Brain pericyte (primary cell): ENCODE measurements around the gene AIFM1.

ENCODE experiments used
- DNase-seq: peaks from one replicate; pipeline ENCODE4 v3.0.0-alpha.2; 2012; ENCODE audit warnings: low read depth, low spot score

AIFM1 gene

DNA sequence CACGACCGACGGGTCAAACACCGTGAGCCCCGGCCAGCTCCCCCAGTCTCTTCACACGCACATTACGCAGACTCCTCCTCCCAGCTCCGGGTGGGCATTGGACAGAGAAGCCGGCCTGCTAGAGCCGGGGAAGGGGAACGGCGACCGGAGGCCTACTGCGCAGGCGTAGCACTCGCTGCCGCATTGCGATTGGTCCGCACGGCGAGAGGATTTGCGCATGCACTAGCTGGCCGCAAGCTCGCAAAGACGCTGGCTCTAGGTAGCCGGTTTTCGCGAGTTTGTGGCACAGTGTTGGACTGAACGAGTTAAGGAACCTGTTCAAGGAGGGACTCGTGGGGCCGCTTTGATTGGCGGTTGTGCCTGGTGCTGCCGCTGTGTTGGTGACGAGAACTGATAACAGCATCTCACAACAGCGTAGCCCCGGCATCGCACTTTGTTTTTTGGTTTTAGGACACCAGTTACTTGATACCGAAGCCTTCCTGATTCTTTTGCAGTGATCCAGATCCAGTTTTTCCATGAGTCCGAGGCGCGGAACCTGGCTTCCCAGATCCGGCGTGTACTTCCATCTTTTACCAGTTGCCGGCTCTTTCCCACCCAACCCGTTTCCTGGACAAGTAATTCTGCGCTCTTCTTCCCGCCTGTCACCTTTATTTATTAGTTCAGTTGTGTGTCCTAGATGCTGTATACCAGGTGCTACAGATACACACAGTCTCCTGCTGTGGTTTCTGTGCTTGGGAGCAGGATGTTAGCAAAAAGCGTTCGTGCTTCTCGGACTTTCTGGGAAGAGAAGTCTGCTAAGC, at the start of gene AIFM1:
Gene AIFM1, minus strand, starts transcription at position 139 of the 800 bp plus-strand sequence. CDS start 185 bp downstream, outside the sequence.
- DNase-seq = peak; percentile 91

DNA sequence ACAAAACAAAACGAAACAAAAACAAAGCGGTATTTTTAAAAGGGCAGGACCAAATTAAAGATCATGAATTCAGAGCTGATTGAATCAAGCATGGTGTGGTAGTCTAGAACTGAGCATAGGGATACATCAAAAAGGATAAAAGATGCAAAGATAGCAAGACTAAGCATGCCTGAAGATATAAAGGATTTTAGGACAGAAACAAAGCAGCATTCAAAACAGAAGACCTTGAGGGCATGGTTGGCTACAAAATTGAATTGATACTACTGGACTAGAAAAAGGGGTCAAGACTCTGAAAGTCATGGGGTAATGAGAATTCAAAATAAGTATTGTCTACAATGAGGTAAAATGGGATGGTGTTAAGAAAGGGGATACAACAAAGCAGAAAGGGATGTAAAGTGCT, 47.7 kb upstream of the AIFM1 start:
- no peak for DNase-seq

DNA sequence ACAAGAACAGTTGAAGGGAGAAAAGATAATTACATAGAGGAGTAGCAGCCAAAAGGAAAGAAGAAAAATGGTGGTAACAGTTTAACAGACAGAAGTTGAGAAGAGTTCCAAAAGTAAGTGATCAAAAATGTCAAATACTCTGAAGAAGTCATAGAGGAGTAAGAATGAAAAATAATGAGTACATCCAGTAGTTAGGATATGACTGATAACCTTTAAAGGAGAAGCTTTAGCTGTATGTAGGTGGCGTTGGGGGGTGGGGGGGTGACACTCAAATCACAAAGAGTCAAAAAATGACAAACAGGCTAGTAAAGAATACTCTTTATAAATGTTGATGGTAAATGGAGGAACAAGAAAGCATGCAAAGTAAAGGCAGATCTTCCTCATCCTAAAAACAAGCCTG, 46.7 kb upstream of the AIFM1 start:
- DNase-seq = no peak

DNA sequence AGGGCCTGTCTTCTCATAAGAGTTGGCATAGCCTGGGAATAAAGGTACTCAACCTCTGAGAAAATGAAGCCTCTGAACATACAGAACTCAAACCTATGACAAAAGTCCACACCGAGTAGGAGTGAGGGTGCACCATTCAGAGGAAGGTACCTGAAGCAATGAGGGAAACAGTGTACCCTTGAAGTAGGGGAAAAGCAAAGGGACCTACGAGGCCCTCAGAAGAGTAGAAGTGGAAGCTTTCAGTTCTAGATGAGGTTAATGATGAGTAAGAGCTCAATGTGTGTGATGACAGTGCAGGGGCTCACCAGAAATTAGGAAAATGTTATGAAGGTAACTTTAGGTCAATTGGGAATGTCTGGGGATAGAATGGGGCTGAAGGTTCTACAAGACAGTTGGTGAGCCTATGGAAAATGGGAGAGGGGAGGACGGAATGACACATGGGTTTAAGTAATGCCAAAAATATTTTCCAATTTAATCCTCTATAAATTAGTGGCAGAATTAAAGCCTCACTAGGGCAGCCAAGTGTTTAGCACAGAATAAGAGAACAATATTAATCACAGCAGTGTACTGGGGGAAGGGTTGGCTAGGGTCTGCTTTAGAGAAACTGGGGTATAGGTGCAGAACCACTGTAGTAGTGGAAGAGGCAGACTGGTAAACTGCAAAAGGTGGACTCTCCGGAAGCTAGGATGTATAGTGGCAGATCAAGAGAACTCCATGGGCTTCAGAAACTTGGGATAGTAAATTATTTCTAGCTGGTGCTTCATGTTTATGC, 46.0 kb upstream of the AIFM1 start:
- no peak for DNase-seq

DNA sequence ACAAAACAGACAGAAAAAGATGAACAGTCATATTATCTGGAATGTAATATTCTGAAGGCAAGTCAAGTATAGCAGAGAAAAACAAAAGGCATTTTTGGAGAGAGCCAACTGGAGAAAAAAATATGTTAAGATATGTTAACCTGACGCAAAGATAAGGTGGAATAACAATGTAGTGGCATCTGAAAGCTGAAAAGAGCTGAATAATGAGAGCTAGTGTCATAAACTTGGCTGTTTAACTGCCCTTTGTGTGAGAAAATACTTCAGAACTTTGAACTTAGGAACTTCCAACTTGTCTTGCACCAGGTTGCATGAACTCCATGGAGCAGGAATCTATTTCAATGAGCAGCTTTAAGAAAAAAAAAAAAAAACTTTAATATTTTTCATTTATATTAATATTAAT, 39.0 kb upstream of the AIFM1 start:
- no peak for DNase-seq

DNA sequence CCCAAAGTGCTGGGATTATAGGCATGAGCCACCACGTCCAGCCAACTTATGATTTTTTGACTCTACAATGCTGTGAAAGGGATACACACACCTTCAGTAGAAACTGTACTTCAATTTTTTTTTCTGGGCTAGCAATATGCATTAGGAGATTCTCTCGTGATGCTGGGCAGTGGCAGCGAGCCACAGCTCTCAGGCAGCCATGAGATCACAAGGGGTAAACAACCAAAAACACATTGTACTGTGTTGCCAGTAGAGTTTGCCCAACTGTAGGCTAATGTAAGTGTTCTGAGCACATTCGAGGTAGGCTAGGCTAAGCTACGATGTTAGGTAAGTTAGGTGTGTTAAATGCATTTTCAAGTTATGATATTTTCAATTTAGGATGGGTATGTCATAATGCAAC, 31.8 kb upstream of the AIFM1 start:
- no peak for DNase-seq

DNA sequence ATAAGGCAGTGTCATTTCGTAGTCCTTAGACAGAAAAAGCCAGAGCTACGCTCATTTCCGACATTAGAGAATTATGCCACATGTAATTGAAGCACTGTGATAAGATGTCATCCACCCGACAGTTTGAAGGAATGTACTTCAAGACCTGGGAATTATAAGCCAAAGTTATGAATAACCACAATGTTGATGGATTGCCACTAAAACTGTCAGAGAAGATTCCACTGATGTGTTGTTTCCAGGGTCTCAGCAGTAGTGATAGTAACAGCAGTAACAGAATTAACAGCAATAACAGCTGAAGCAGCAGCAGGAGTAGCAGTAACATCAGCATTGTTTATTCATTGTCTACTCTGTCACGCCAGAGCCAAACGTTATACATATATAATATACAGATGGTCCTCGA, 30.8 kb upstream of the AIFM1 start:
- no peak for DNase-seq

DNA sequence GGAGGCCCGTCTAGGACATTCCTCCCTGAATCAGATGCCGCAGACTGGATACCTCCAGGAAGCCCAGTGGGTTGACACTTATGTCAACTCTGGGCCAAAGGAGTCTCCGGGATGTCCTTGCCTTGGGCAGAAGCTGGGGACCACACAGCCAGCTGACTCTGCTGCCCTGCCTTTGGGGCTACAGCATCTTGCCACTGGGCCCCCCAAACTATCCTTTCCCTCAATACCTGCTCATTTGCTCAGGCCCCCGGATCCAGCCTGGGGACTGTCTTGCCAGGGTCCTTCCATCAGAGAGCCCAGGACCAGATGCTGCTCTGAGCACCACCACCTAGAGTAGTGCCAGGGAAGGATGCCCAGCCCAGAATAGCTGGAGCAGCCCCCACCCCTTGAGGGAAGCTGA, 25.2 kb upstream of the AIFM1 start:
- no peak for DNase-seq

DNA sequence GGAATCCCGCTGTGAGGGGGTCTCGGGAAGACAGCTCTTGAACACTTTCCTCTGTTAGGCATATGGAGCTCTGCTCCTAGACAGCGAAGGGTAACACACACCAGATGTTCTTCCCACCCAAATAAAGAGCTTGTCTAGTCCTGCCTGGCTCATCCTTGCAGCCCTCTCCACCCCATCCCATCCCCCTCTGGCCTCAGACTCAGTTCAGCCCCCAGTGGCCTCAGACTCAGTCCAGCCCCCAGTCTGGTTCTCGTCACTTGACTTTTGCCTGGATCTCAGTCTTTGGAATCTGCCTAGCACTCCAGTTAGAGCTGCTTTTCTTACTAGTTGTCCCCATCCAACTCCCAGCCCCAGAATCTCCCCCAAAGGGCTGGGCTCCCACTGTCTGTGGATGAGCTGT, 21.0 kb upstream of the AIFM1 start:
- DNase-seq = no peak

DNA sequence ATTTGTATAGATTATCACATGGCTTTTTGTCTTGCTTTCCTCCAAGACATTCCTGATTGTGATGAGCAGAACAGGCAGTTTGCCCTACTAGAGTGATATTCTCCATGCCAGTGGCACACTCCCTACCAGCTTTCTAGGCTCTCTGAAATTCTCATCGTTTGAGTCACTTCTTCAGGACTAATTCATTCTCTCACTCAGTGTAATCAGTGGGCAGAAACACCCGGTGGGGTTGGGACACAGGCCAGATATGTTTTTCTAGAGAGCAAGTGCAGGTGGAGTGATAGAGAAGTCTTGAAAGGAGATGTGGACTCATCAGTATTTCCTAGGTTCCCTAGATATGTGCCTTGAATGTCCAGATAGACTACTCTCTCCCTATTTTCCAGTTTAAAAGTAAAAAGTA, 19.2 kb upstream of the AIFM1 start:
- no peak for DNase-seq

DNA sequence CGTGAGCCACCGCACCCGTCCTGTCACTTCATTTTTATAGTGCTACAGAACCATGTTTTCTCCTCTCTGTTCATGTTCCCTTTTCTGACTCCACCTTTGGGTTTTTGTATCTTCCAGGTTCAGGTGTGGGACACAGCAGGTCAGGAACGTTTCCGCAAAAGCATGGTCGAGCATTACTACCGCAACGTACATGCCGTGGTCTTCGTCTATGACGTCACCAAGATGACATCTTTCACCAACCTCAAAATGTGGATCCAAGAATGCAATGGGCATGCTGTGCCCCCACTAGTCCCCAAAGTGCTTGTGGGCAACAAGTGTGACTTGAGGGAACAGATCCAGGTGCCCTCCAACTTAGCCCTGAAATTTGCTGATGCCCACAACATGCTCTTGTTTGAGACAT, 18.5 kb upstream of the AIFM1 start:
- DNase-seq = no peak

DNA sequence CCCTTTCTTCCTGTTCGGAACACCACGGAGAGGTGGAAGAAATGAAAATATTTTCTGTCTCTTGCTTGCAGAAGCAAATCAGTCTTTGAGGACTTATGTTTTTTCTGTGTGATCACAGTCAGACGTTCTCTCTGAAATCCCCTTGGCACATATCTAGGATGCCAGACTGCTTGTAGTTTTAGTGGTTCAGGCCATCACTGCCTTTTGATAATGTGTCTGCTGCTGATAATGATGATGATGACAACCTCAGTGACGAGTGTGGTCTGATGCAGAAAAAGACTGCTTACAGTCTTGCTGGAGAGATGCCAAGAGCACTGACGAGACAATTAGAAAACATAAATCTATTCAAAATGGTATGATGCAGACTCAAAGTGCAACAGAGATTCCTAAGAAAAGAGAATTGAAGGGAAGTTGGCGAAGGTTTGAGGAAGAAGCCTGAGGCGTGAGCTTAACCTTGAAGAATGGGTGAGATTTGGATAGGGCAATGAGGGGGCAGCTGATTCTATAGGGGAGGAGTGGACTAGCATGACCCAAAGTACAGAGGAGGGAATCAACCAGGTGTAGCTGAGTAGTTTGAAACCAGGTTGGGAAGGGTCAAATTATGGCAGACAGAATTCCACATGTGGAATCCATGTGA, 14.1 kb upstream of the AIFM1 start:
- no peak for DNase-seq

DNA sequence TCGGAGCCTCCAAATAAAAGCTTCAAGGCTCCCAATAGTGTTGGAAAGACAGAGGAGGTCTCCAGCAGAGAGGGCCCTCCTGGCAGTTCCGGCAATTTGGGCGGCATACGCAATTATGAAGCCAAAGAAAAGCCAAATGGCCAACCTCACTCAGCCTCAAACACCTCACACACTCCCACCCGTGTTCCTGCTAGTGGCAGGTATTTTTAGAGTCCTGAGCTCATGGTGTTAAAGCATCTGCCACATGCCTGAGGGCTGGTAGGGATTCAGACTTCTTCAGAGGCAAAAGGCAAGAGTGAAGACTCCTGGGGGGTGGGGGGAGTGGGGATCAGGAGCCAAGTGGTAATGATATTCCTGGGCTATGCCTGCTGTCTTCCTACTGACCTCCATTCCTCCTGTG, 13.5 kb upstream of the AIFM1 start:
- DNase-seq = no peak

DNA sequence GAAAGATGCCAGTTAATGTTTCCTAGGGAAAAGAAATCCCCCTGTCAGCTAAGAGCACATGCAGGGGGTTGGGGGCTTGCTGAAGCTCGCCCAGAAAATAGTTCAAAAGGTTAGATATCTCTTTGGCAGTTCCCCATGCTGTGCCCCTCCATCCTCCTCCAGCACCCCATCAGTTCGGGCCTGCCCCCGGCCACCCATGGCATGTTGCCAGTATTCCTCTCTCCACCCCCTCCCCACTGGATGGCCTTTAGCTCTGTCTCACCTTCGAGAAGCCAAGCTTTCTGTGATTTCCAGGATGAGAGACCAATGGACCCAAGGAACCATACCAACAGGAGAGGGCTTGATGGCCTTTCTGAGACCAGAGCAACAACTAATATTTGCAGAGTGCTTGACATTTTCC, 11.3 kb upstream of the AIFM1 start:
- no peak for DNase-seq

DNA sequence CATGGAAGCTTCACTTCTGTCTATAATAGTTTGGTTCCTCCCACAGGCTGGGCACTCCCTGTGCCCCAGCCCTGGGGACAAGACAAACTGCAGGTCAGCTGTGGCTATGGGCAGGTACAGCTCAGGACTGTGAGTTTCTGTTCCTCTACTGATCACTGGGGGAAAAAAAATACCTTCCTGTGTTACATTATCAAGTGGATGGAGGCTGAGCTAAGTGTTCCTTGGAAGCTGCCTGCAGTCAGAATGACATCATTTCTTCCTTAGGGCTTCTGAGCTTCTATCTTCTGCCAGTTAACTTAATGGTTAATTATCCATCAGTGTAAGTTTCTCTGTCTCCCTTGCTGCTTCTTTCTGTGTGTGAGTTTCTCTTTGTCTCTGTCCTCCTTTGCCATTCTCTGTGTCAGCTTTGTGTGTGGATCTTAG, 10.7 kb upstream of the AIFM1 start:
- DNase-seq = no peak

DNA sequence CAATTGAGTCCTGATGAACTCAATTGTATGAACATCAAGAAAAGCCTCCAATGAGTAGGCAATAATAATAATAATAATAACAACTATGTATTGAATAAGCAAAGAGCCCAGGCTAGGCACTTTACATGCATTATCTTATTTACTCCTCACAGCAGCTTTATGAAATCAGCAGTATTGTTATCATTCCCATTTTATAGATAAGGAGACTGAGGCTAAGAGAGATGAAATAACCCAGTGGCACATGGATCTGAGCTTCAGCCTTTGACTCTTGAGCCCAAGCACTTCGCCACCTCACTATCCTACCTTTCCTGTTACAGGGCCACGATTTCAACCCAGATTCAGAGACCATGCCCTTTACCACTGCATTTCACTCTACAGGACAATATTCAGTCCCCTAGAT, 9.3 kb upstream of the AIFM1 start:
- DNase-seq = no peak

DNA sequence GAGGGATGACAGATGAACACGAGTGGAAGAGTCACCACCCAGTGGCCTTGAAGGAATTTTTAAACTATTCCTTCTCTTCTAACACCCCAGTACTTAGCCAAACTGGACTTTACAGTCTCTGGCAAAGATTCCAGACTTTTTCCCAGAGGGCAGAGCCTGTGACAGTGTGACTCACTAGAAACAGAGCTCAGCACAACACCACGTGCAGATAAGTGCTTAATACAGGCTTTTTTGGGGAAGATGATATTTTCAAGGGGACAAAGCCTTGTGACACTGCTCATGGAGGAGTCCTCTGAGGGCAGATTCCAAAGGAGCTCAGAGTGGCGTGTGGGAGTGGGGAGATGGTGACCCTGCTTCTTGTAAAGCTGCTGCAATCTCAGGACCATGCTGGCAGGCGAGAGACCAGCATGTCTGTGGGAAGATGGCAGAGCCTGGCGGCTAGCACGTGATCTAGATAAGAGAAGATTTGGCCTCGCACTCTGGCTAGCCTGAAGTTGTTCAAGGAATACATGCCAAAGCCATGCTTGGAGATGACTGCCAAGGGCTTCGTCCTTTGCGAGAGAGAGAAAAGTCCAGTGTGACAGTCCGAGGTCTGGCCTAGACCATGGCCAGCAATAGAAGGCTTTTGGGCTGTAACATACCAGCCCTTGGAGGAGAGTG, 8.5 kb upstream of the AIFM1 start:
- DNase-seq = no peak

DNA sequence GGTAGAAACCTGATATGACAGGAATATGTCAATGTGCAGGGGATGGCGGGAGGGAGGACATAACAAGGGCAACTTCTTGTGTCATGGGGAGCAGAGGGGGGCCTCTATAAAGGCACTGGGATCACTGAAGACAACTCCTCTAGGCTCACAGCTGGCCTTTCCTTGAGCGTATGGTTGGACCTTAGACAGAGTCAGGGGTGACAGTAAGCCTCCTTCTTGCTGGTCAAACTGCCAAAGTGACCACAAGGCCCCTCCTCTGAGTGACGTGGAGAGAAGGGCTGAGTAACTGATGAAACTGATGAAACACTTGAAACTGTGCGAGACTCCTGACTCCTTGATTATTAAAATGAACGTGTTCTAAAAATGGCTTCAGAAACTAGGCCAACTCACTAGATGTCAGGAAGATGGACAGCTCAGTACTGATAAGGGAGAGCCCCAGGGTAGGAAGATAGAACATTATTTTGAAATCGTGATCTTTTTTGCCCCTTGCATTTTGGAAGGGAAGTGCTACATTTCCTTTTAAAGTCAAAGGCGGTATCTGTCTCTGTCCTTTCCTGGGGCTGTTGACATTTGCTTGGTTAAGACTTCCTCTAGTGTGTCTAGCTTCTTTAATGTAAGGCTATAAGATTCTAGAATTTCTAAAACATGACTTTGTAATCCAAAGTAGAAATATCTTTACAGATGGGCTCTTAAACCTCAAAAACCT, 7.7 kb upstream of the AIFM1 start:
- no peak for DNase-seq

DNA sequence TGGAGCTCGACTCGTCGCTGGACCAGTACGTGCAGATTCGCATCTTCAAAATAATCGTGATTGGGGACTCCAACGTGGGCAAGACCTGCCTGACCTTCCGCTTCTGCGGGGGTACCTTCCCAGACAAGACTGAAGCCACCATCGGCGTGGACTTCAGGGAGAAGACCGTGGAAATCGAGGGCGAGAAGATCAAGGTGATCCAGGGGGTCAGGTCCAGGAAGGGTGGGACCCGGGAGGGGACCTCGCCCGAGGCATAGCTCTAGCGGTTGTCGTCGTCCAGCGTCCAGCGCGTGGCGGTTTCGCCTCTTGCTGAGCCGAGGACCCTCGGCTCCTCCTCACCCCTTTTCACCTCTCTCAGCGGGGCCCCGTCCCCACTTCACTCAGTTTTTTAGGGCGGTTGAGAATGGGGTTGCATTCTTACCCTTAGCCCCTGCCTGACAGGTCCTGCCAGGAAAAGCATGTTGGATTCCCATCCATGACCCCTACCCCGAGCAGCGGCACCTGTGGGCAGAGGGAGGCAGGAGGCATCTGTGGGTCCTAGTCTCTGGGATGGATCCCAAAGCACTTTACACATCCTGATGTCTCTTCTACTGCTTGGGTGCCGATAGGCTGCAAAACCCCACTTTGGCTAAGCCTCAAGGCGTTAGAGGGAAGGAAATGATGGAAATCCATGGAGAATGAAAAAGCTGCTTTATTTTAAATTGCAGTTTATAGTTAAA, 6.6 kb upstream of the AIFM1 start:
- DNase-seq = no peak

DNA sequence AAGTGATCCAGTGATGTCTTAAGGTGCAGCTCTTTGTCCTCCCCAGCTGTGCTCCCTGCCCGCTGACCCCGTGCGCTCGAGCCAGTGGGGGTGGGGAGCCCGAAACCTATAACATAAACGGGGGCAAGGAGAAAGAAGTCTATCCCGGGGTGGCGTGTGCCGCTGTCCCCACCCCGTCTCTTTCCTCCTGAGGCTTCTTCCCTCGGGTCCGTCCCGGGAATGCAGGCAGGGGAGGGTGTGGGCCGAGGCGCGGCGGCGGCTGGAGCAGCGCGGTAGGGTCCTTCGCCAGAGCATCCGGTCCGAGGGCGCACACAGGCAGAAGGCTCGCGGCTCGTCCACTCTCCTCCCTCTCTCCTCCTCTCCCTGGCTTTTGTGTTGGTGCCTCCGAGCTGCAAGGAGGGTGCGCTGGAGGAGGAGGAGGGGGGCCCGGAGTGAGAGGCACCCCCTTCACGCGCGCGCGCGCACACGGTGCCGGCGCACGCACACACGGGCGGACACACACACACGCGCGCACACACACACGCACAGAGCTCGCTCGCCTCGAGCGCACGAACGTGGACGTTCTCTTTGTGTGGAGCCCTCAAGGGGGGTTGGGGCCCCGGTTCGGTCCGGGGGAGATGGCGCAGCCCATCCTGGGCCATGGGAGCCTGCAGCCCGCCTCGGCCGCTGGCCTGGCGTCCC, 5.9 kb upstream of the AIFM1 start, which contains the start of gene RAB33A:
Gene RAB33A, plus strand, starts transcription at position 517 of the 681 bp plus-strand sequence. Its CDS starts 101 bp downstream, at position 618.
- no peak for DNase-seq
